ENCODE data around the gene CYP26A1.
"Not testable (repeated sequence)": the region's sequence is repeated elsewhere in the genome, so short reads cannot be mapped to it uniquely, and the experiment has no call there.

CYP26A1 gene

DNA sequence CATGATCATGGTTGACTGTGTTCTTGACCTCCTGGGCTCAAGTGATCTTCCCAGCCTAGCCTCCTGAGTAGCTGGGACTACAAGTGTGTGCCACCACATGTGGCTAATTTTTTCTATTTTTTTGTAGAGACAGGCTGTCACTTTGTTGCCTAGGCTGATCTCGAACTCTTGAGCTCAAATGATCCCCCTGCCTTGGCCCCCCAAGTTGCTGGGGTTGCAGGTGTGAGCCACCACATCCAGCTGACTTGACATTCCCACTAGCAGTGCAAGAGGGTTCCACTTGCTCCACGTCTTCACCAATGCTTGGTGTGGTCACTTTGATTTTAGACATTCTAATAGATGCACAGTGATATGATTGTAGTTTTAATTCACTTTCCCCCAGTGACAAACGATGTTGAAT is 25.1 kb downstream of the CYP26A1 start:
- no peaks in the 10 kb centered on the region for H3K36me3 ChIP-seq (ENCODE audit: control insufficient read depth, insufficient read depth, low read length)
- peaks cover 5% of the 10 kb centered on the region; the same call in 1 of the 2 replicates for H3K4me1 ChIP-seq (ENCODE audit: control insufficient read depth, insufficient read depth, low read length)
- no peak overlapping the region for H3K9ac ChIP-seq (ENCODE audit: low read length)
- no peaks in the 10 kb centered on the region for H3K27me3 ChIP-seq (ENCODE audit: control insufficient read depth, insufficient read depth, low read length)
- H3K9me3 ChIP-seq (ENCODE audit: control insufficient read depth, insufficient read depth, low read depth, low read length), result peaks cover 11% of the 10 kb centered on the region; the same call in 1 of the 2 replicates
- H3K4me3 ChIP-seq (ENCODE audit: low read depth, low read length), result no peak overlapping the region
- no peak overlapping the region for H3K27ac ChIP-seq (ENCODE audit: low read depth, low read length)

DNA sequence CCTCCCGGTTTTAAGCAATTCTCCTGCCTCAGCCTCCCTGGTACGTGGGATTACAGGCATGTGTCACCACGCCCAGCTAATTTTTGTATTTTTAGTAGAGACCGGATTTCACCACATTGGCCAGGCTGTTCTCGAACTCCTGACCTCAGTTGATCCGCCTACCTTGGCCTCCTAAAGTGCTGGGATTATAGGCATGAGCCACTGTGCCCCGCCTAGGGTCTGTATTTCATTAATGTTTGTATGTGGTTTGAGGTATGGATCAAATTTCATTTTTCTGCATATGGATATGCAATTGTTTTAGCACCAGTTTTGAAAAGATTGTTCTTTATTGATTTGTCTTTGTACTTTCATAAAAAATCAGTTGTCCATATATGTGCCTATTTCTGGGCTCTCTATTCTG is 26.0 kb downstream of the CYP26A1 start:
- H3K27ac ChIP-seq (ENCODE audit: low read depth, low read length), result no peak overlapping the region
- H3K9ac ChIP-seq (ENCODE audit: low read length), result no peak overlapping the region
- H3K4me3 ChIP-seq (ENCODE audit: low read depth, low read length), result no peak overlapping the region

DNA sequence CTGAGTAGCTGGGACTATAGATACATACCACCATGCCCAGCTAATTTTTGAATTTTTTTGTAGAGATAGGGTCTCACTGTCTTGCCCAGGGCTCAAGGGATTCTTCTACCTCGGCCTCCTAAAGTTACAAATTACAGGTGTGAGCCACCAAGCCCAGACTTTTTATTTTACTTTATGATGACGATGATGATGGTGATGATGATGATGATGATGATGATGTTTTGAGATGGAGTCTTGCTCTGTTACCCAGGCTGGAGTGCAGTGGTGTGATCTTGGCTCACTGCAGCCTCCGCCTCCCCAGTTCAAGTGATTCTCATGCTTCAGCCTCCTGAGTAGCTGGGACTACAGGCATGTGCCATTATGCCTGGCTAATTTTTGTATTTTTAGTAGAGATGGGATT is 27.5 kb downstream of the CYP26A1 start:
- H3K36me3 ChIP-seq (ENCODE audit: control insufficient read depth, insufficient read depth, low read length); H3K4me3 ChIP-seq (ENCODE audit: low read depth, low read length); H3K27ac ChIP-seq (ENCODE audit: low read depth, low read length): not testable (repeated sequence)

More for the DNA sequence above, 26.0 kb downstream of the CYP26A1 start:
- H3K9me3 ChIP-seq (ENCODE audit: control insufficient read depth, insufficient read depth, low read depth, low read length), result peaks cover 11% of the 10 kb centered on the region; the same call in 1 of the 2 replicates
- H3K4me1 ChIP-seq (ENCODE audit: control insufficient read depth, insufficient read depth, low read length), result peaks cover 5% of the 10 kb centered on the region; the same call in 1 of the 2 replicates
- no peaks in the 10 kb centered on the region for H3K36me3 ChIP-seq (ENCODE audit: control insufficient read depth, insufficient read depth, low read length)
- H3K27me3 ChIP-seq (ENCODE audit: control insufficient read depth, insufficient read depth, low read length), result no peaks in the 10 kb centered on the region

GRCh38 chr10:93103953-93104352 is 30.3 kb downstream of the CYP26A1 start:
- H3K9me3 ChIP-seq (ENCODE audit: control insufficient read depth, insufficient read depth, low read depth, low read length), result peaks cover 10% of the 10 kb centered on the region; the same call in 1 of the 2 replicates
- no peak overlapping the region for H3K4me3 ChIP-seq (ENCODE audit: low read depth, low read length)
- no peaks in the 10 kb centered on the region for H3K36me3 ChIP-seq (ENCODE audit: control insufficient read depth, insufficient read depth, low read length)
- H3K4me1 ChIP-seq (ENCODE audit: control insufficient read depth, insufficient read depth, low read length), result no peaks in the 10 kb centered on the region
- no peak overlapping the region for H3K27ac ChIP-seq (ENCODE audit: low read depth, low read length)
- no peaks in the 10 kb centered on the region for H3K27me3 ChIP-seq (ENCODE audit: control insufficient read depth, insufficient read depth, low read length)
- no peak overlapping the region for H3K9ac ChIP-seq (ENCODE audit: low read length)

More for the DNA sequence above, 27.5 kb downstream of the CYP26A1 start:
- H3K4me1 ChIP-seq (ENCODE audit: control insufficient read depth, insufficient read depth, low read length); H3K9ac ChIP-seq (ENCODE audit: low read length); H3K27me3 ChIP-seq (ENCODE audit: control insufficient read depth, insufficient read depth, low read length): not testable (repeated sequence)
- H3K9me3 ChIP-seq (ENCODE audit: control insufficient read depth, insufficient read depth, low read depth, low read length), result peaks cover 13% of the 10 kb centered on the region; the same call in 1 of the 2 replicates

DNA sequence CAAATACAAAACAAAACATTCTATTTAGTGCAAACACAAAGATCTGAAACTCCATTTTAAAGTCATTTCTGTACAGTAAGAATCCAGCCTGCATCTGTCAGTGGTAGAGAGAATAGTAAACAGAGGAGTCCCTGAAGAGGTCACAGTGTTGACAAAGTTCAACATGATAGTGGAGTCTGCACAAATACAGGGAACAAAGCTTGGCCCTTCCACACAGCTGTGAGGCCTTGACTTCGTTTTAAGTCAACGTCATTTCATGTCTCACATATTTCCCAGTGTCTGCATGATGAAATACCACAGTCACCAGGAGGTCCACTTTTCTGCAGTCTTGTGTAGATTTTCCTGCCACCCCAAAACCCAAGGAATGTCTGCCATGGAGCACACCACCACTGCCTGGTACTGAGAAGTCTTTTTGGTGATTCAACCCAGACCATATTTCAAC is 33.0 kb downstream of the CYP26A1 start:
- Histone ChIP-seq H3K9me3 (ENCODE audit: control insufficient read depth, insufficient read depth, low read depth, low read length) (peaks cover 9% of the 10 kb centered on the region; the same call in 1 of the 2 replicates), H3K9ac (ENCODE audit: low read length) (no peak overlapping the region), H3K4me1 (ENCODE audit: control insufficient read depth, insufficient read depth, low read length) (no peaks in the 10 kb centered on the region), H3K4me3 (ENCODE audit: low read depth, low read length) (no peak overlapping the region), H3K36me3 (ENCODE audit: control insufficient read depth, insufficient read depth, low read length) (no peaks in the 10 kb centered on the region), H3K27ac (ENCODE audit: low read depth, low read length) (no peak overlapping the region), H3K27me3 (ENCODE audit: control insufficient read depth, insufficient read depth, low read length) (no peaks in the 10 kb centered on the region)

DNA sequence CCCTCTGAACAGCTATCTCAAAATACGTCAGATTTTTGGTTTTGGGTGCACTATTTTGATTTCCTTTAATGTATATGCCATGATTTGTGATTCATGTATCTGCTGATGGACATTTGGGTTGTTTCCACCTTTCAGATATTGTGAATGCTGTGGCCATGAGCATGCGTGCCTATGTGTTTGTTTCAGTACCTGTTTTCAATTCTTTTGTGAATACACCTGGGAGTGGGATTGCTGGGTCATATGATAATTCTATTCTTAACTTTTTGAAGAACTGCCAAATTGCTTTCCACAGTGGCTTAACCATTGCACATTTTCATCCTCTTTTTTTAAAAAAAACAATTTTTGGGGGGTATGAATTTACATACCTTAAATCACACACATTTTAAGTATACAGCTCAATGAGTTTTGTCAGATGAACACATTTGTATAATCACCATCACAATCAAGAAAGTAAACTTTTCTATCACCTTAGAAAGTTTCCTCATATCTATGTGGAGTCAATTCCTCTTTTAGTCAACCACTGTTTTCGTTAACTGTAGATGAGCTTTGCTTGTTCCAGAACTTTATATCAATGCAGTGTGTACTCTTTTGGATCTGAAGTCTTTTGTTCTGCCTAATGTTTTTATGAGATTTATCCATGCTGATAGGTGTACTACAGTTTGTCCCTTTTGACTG is 36.9 kb downstream of the CYP26A1 start:
- Histone ChIP-seq H3K27me3 (ENCODE audit: control insufficient read depth, insufficient read depth, low read length) (no peaks in the 10 kb centered on the region; the same call in 1 of the 2 replicates), H3K27ac (ENCODE audit: low read depth, low read length) (no peak overlapping the region), H3K4me1 (ENCODE audit: control insufficient read depth, insufficient read depth, low read length) (no peaks in the 10 kb centered on the region), H3K9me3 (ENCODE audit: control insufficient read depth, insufficient read depth, low read depth, low read length) (no peaks in the 10 kb centered on the region), H3K9ac (ENCODE audit: low read length) (no peak overlapping the region), H3K36me3 (ENCODE audit: control insufficient read depth, insufficient read depth, low read length) (no peaks in the 10 kb centered on the region), H3K4me3 (ENCODE audit: low read depth, low read length) (no peak overlapping the region)

DNA sequence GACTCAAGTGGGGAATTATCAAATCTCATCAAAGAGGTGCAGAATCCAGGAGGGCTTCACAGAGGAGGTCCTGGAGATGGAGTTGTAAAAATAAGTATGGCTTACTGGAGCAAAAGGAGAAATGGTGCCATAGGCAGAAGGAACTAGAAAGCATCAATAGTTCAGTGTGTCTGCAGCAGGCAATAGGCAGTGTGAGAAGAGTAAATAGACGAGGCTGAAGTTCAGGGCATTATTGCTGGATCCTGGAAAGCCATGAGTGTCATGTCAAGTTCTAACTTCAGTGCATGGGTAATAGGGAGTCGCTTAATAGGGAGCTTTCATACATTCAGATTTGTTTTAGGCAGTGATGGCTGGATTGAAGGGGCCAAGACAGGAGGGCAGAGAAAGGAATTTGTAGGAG is 39.3 kb downstream of the CYP26A1 start:
- no peaks in the 10 kb centered on the region; the same call in 1 of the 2 replicates for H3K27me3 ChIP-seq (ENCODE audit: control insufficient read depth, insufficient read depth, low read length)
- H3K9ac ChIP-seq (ENCODE audit: low read length), result no peak overlapping the region
- H3K4me1 ChIP-seq (ENCODE audit: control insufficient read depth, insufficient read depth, low read length), result no peaks in the 10 kb centered on the region
- no peak overlapping the region for H3K4me3 ChIP-seq (ENCODE audit: low read depth, low read length)
- no peak overlapping the region for H3K27ac ChIP-seq (ENCODE audit: low read depth, low read length)
- peaks cover 9% of the 10 kb centered on the region for H3K9me3 ChIP-seq (ENCODE audit: control insufficient read depth, insufficient read depth, low read depth, low read length)
- H3K36me3 ChIP-seq (ENCODE audit: control insufficient read depth, insufficient read depth, low read length), result no peaks in the 10 kb centered on the region

- no peak overlapping the region for H3K27ac ChIP-seq (ENCODE audit: low read depth, low read length)
- no peaks in the 10 kb centered on the region; the same call in none of the 2 replicates for H3K27me3 ChIP-seq (ENCODE audit: control insufficient read depth, insufficient read depth, low read length)
- H3K4me1 ChIP-seq (ENCODE audit: control insufficient read depth, insufficient read depth, low read length), result no peaks in the 10 kb centered on the region
- H3K36me3 ChIP-seq (ENCODE audit: control insufficient read depth, insufficient read depth, low read length), result no peaks in the 10 kb centered on the region
- no peak overlapping the region for H3K4me3 ChIP-seq (ENCODE audit: low read depth, low read length)
- no peak overlapping the region for H3K9ac ChIP-seq (ENCODE audit: low read length)
- H3K9me3 ChIP-seq (ENCODE audit: control insufficient read depth, insufficient read depth, low read depth, low read length), result peaks cover 13% of the 10 kb centered on the region
These were observed 42.1 kb downstream of the CYP26A1 start for GRCh38 chr10:93115661-93116383.

GRCh38 chr10:93121311-93121710 is 47.6 kb downstream of the CYP26A1 start:
- Histone ChIP-seq H3K9ac (ENCODE audit: low read length) (no peak overlapping the region), H3K4me3 (ENCODE audit: low read depth, low read length) (no peak overlapping the region), H3K36me3 (ENCODE audit: control insufficient read depth, insufficient read depth, low read length) (no peaks in the 10 kb centered on the region), H3K27me3 (ENCODE audit: control insufficient read depth, insufficient read depth, low read length) (no peaks in the 10 kb centered on the region; the same call in 1 of the 2 replicates), H3K27ac (ENCODE audit: low read depth, low read length) (no peak overlapping the region), H3K4me1 (ENCODE audit: control insufficient read depth, insufficient read depth, low read length) (no peaks in the 10 kb centered on the region), H3K9me3 (ENCODE audit: control insufficient read depth, insufficient read depth, low read depth, low read length) (peaks cover 19% of the 10 kb centered on the region)

GRCh38 chr10:93123766-93124165 is 50.1 kb downstream of the CYP26A1 start:
- H3K27me3 ChIP-seq (ENCODE audit: control insufficient read depth, insufficient read depth, low read length), result no peaks in the 10 kb centered on the region; the same call in 1 of the 2 replicates
- H3K9ac ChIP-seq (ENCODE audit: low read length), result no peak overlapping the region
- H3K9me3 ChIP-seq (ENCODE audit: control insufficient read depth, insufficient read depth, low read depth, low read length), result peaks cover 30% of the 10 kb centered on the region
- no peaks in the 10 kb centered on the region for H3K4me1 ChIP-seq (ENCODE audit: control insufficient read depth, insufficient read depth, low read length)
- H3K4me3 ChIP-seq (ENCODE audit: low read depth, low read length), result no peak overlapping the region
- no peak overlapping the region for H3K27ac ChIP-seq (ENCODE audit: low read depth, low read length)
- no peaks in the 10 kb centered on the region for H3K36me3 ChIP-seq (ENCODE audit: control insufficient read depth, insufficient read depth, low read length)
